HepG2 (cell line): Measurements from ENCODE around the gene KIFC1. TPM values are rescaled to one million over a fixed set of nuclear protein-coding genes. Genes with fewer than 3 reads are reported as not detected.

Source experiments
- ATAC-seq: fragments of 200-7000 bp; cut with Tn5 transposase; 3 replicates; pipeline ENCODE4 v1.9.1; 2020; ENCODE audit warnings: mild to moderate bottlenecking, moderate library complexity
- BruUV-seq: library from RNA; stranded (reverse); fragments of 400-500 nt; replicated peaks from 2 replicates; lab custom pipeline; 2021; lab: Mats Ljungman, UMichigan
- CTCF ChIA-PET: fragments of 300-600 bp; formaldehyde crosslinking; extraction: SDS; loops from one replicate; lab custom pipeline; 2021; ENCODE audit warnings: low total read pairs, inconsistent platforms, low intra/inter-chr PET ratio; lab: Yijun Ruan, JAX
- POLR2A ChIA-PET: fragments of 350-600 bp; sonication (Branson Sonifier 250); formaldehyde crosslinking; loops from one replicate; lab custom pipeline; 2020; ENCODE audit warnings: antibody characterized with exemption, inconsistent platforms; lab: Yijun Ruan, JAX
- DNase-seq: peaks from one replicate; pipeline ENCODE4 v3.0.0-alpha.2; 2015; ENCODE audit warnings: low spot score
- FAIRE-seq: peaks from 3 replicates; lab custom pipeline; 2011; peaks lifted over from hg19 to GRCh38; lab: Jason Lieb, UNC
- H2AFZ ChIP-seq: one replicate; pipeline ENCODE4 v1.6.1; 2011; ENCODE audit warnings: low read length, inconsistent platforms
- H3K27ac ChIP-seq: fragments of 300-600 bp; 3 replicates; pipeline ENCODE4 v1.8.0; 2011; ENCODE audit warnings: mixed run types, mild to moderate bottlenecking, mixed read lengths, low read length, inconsistent platforms; ENCODE audit not compliant: insufficient read depth; ENCODE audit errors: extremely low read length
- H3K27me3 ChIP-seq, 2 experiments: fragments of 200-600 bp in 1 of 2; 2 replicates in 1 of 2; 3 replicates in 1 of 2; pipeline versions ENCODE4 v1.6.0 to v1.8.0; 2011; ENCODE audit warnings: low read length in 2 of 2, mild to moderate bottlenecking in 2 of 2, moderate library complexity in 2 of 2, inconsistent platforms in 1 of 2; ENCODE audit not compliant: insufficient read depth in 2 of 2, control insufficient read depth in 1 of 2
- H3K36me3 ChIP-seq, 2 experiments: fragments of 200-600 bp in 1 of 2; replicated peaks in 1 of 2; 2 replicates in 1 of 2; 3 replicates in 1 of 2; pipeline versions ENCODE4 v1.5.1 to v1.8.0; 2011; ENCODE audit warnings: low read length in 2 of 2, inconsistent platforms in 1 of 2; ENCODE audit not compliant: insufficient read depth in 2 of 2, control insufficient read depth in 1 of 2
- H3K4me1 ChIP-seq: 2 replicates; pipeline ENCODE4 v1.5.1; 2012; ENCODE audit warnings: low read length, inconsistent platforms; ENCODE audit not compliant: insufficient read depth
- H3K4me2 ChIP-seq: 2 replicates; pipeline ENCODE4 v1.6.0; 2011; ENCODE audit warnings: low read depth, low read length, inconsistent platforms
- H3K4me3 ChIP-seq, 3 experiments: fragments of 200-600 bp in 1 of 3; sonication (generic), shearing (Covaris generic) in 1 of 3; replicated peaks in 1 of 3; 2 replicates each; pipeline ENCODE4 v1.5.1; 2011 to 2016; ENCODE audit warnings: low read length in 3 of 3, inconsistent platforms in 2 of 3, low read depth in 2 of 3, mild to moderate bottlenecking in 2 of 3, control low read depth in 1 of 3, mixed read lengths in 1 of 3; ENCODE audit not compliant: insufficient read depth in 1 of 3
- H3K79me2 ChIP-seq: one replicate; pipeline ENCODE4 v1.6.1; 2011; ENCODE audit warnings: low read length, inconsistent platforms; ENCODE audit not compliant: insufficient read depth
- H3K9ac ChIP-seq: 2 replicates; pipeline ENCODE4 v1.6.0; 2011; ENCODE audit warnings: mild to moderate bottlenecking, low read depth, low read length, inconsistent platforms; ENCODE audit not compliant: insufficient read depth
- H3K9me3 ChIP-seq: 2 replicates; pipeline ENCODE4 v1.5.1; 2012; ENCODE audit warnings: mild to moderate bottlenecking, low read length
- H4K20me1 ChIP-seq: 2 replicates; pipeline ENCODE4 v1.6.0; 2011; ENCODE audit warnings: inconsistent platforms, mild to moderate bottlenecking, low read length, moderate library complexity; ENCODE audit not compliant: insufficient read depth
- AGO2 ChIP-seq: fragments of 200-400 bp; formaldehyde crosslinking; optimal IDR thresholded peaks from 2 replicates; pipeline ENCODE3; 2017; ENCODE audit warnings: mild to moderate bottlenecking, low read depth, low read length, moderate library complexity
- EED ChIP-seq: sonication (generic); formaldehyde crosslinking; IDR thresholded peaks from 2 replicates; pipeline ENCODE4 v1.5.0; 2020; ENCODE audit warnings: mild to moderate bottlenecking, missing genetic modification reagents
- KLF16 ChIP-seq, 2 experiments: sonication (generic) in 1 of 2; formaldehyde crosslinking in 1 of 2; IDR thresholded peaks; 2 replicates each; pipeline versions ENCODE4 v1.6.1 to v1.8.0; 2016 to 2023; ENCODE audit warnings: missing genetic modification reagents in 2 of 2, missing compliant biosample characterization in 1 of 2
- NPAS2 ChIP-seq: sonication (generic); formaldehyde crosslinking; IDR thresholded peaks from 2 replicates; pipeline ENCODE4 v1.8.0; 2022; ENCODE audit warnings: mild to moderate bottlenecking, missing genetic modification reagents, borderline replicate concordance
- SMAD1 ChIP-seq: sonication (generic); formaldehyde crosslinking; IDR thresholded peaks from 2 replicates; pipeline ENCODE4 v1.4.0; 2020; ENCODE audit warnings: missing genetic modification reagents, low read depth, mild to moderate bottlenecking, borderline replicate concordance
- SRSF1 ChIP-seq: fragments of 200-400 bp; formaldehyde crosslinking; optimal IDR thresholded peaks from 2 replicates; pipeline ENCODE3; 2017; ENCODE audit warnings: mild to moderate bottlenecking, low read depth, low read length, moderate library complexity
- ZFP37 ChIP-seq: sonication (generic); formaldehyde crosslinking; IDR thresholded peaks from 2 replicates; pipeline ENCODE4 v1.4.0; 2020; ENCODE audit warnings: missing genetic modification reagents, borderline replicate concordance
- ZIK1 ChIP-seq: sonication (generic); formaldehyde crosslinking; IDR thresholded peaks from 2 replicates; pipeline ENCODE4 v1.5.0; 2020; ENCODE audit warnings: mild to moderate bottlenecking, low read depth, missing genetic modification reagents, borderline replicate concordance
- ZNF138 ChIP-seq: sonication (generic); formaldehyde crosslinking; IDR thresholded peaks from 2 replicates; pipeline ENCODE4 v1.5.0; 2020; ENCODE audit warnings: mild to moderate bottlenecking, low read depth, missing genetic modification reagents
- ZNF34 ChIP-seq: sonication (generic); formaldehyde crosslinking; IDR thresholded peaks from 2 replicates; pipeline ENCODE4 v1.4.0; 2020; ENCODE audit warnings: mild to moderate bottlenecking, missing genetic modification reagents, borderline replicate concordance
- ZNF430 ChIP-seq: sonication (generic); formaldehyde crosslinking; IDR thresholded peaks from 2 replicates; pipeline ENCODE4 v1.9.0; 2021; ENCODE audit warnings: mild to moderate bottlenecking, missing genetic modification reagents
- ZNF737 ChIP-seq: sonication (generic); formaldehyde crosslinking; IDR thresholded peaks from 2 replicates; pipeline ENCODE4 v1.5.0; 2020; ENCODE audit warnings: missing genetic modification reagents, mild to moderate bottlenecking, borderline replicate concordance
- WGBS: methylation state at CpG from one replicate; pipeline ENCODE4 v1.1.6; 2017; ENCODE audit warnings: low lambda C conversion rate; 5-methylcytosine and 5-hydroxymethylcytosine counted together
- in situ Hi-C: cut with HindIII; loops from 2 replicates; pipeline ENCODE4 v1.10.0; 2017; ENCODE audit warnings: low pct_unique_long_range_greater_than_20kb; ENCODE audit not compliant: extremely low pct_ligation_motif_present
- intact Hi-C: fragments of 100-400 bp; cut with micrococcal nuclease; formaldehyde crosslinking; loops from one replicate; pipeline ENCODE4 v1.10.0; 2022; ENCODE audit not compliant: unreplicated experiment
- polyA plus RNA-seq, 8 experiments: library from polyadenylated mRNA; depleted of rRNA in 3 of 8; stranded (reverse) in 7 of 8; unstranded in 1 of 8; fragments of >200 nt; fragmentation: Illumina TruSeq in 4 of 8; extraction: Trizol in 4 of 8; gene quantifications; 2 replicates each; pipeline versions ENCODE4 v1.2.1 to v1.2.3, GENCODE V29; 2011 to 2016; ENCODE audit warnings: low read depth in 4 of 8, missing spikeins in 1 of 8, mixed read lengths in 1 of 8; ENCODE audit not compliant: insufficient read depth in 1 of 8
- total RNA-seq, 5 experiments: library from RNA; depleted of rRNA; stranded (reverse); fragments of >200 nt; fragmentation: Illumina TruSeq; extraction: Trizol; gene quantifications; 2 replicates each; pipeline ENCODE4 v1.2.3, GENCODE V29; 2016; ENCODE audit warnings: low read depth in 1 of 5
- TF ChIP-seq, protein P1 (sequence below): sonication (generic); formaldehyde crosslinking; IDR thresholded peaks from 2 replicates; pipeline ENCODE4 v1.5.0; 2020; ENCODE audit warnings: missing genetic modification reagents
- TF ChIP-seq, protein P2 (sequence below): IDR thresholded peaks from 2 replicates; pipeline ENCODE4 v1.6.1; 2012; ENCODE audit warnings: low read depth, low read length, improper control_type of control experiment
- TF ChIP-seq, protein P3 (sequence below): sonication (generic); formaldehyde crosslinking; IDR thresholded peaks from 2 replicates; pipeline ENCODE4 v1.5.0; 2020; ENCODE audit warnings: missing genetic modification reagents

The KIFC1 gene
- total and polyA plus RNA-seq, 2 of the 13 experiments (the other 11 are each of a cell fraction or from before 2014, with no cell fraction given): 25.0 to 45.5 TPM

DNA sequence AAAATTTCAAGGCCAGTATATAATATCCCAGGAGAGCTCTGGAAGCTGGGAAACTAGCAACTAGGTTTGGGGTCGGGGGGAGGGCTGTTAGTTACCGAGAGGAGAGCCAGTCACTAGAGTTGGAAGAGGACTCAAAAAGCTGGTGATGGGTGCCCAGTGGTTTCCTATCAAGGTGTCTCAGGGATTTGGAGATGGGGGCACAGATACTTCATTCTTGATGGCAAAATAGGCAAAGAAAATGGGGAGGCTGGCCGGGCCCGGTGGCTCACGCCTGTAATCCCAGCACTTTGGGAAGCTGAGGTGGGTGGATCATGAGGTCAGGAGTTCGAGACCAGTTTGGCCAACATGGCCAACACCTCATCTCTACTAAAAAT is 20.0 kb downstream of the KIFC1 start (continued):
- TF ChIP-seq, protein P1, sequence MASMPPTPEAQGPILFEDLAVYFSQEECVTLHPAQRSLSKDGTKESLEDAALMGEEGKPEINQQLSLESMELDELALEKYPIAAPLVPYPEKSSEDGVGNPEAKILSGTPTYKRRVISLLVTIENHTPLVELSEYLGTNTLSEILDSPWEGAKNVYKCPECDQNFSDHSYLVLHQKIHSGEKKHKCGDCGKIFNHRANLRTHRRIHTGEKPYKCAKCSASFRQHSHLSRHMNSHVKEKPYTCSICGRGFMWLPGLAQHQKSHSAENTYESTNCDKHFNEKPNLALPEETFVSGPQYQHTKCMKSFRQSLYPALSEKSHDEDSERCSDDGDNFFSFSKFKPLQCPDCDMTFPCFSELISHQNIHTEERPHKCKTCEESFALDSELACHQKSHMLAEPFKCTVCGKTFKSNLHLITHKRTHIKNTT (CRISPR knock-in tag): no peak
- TF ChIP-seq ZNF737 (CRISPR knock-in tag): no peak
- TF ChIP-seq KLF16 (CRISPR knock-in tag; IDR thresholded peaks at IDR 0.05): no peak
- TF ChIP-seq, protein P2, sequence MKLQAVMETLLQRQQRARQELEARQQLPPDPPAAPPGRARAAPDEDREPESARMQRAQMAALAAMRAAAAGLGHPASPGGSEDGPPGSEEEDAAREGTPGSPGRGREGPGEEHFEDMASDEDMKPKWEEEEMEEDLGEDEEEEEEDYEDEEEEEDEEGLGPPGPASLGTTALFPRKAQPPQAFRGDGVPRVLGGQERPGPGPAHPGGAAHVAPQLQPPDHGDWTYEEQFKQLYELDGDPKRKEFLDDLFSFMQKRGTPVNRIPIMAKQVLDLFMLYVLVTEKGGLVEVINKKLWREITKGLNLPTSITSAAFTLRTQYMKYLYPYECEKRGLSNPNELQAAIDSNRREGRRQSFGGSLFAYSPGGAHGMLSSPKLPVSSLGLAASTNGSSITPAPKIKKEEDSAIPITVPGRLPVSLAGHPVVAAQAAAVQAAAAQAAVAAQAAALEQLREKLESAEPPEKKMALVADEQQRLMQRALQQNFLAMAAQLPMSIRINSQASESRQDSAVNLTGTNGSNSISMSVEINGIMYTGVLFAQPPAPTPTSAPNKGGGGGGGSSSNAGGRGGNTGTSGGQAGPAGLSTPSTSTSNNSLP: no peak

DNA sequence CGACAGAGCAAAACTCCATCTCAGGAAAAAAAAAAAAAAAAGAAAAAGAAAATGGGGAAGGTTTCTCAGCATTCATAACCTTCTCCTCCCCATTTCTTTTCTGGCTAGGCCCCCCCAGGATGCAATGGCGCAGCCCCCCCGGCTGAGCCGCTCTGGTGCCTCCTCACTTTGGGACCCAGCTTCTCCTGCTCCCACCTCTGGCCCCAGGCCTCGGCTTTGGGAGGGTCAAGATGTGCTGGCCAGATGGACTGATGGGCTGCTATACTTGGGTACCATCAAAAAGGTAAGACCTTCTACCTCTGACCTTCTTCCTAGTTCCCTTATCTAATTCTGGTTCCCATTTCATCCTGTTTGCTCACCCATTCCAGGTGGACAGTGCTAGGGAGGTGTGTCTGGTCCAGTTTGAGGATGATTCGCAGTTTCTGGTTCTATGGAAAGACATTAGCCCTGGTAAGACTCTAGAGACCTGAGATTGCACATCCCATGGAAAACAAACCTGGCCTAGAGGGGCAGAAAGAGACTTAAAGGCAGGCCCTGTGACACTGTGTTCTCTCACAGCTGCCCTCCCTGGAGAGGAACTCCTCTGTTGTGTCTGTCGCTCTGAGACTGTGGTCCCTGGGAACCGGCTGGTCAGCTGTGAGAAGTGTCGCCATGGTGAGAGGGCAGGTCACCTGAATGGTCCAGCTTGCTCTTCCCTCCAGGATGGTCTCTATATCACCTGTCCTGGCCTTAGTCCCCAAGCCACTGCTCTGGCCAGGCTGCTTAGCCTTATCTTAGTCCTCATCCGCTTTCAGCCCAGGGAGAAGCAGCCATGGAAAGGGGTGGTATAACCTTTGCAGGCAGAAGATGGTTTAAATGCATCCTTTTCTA is 20.8 kb downstream of the KIFC1 start:
- no peaks in the 10 kb centered on the region; a peak in 1 of 5 replicates for H3K27me3 ChIP-seq
- in situ Hi-C loops (loop anchor here (10.0 to 25.0 kb wide), 2 partner anchors 125 to 208 kb away; partner anchors contain the start of genes B3GALT4, HSD17B8, PFDN6 and RGL2), intact Hi-C loops (no loop called here)
- H3K27ac ChIP-seq: no peak overlapping the region
- 93% methylated on average over 10 of the region's 10 CpGs for WGBS
- FAIRE-seq: no peak
- ChIA-PET POLR2A (interaction anchor here (0.5 kb wide), 1 partner anchor 95 kb away, joined by 3 read pairs; the partner anchor contains the start of gene ZBTB22), CTCF (no interaction called here)
- no peaks in the 10 kb centered on the region for H3K9me3 ChIP-seq
- no TSS peak for BruUV-seq
- H2AFZ ChIP-seq: no peak overlapping the region
- no peak overlapping the region for H3K9ac ChIP-seq
- ATAC-seq: no peak
- H3K4me1 ChIP-seq: peaks cover 47% of the 10 kb centered on the region
- H3K4me2 ChIP-seq: peak overlapping the region; percentile 10; the same call in 1 of the 2 replicates
- no peaks in the 10 kb centered on the region for H4K20me1 ChIP-seq
- peaks cover 23% of the 10 kb centered on the region for H3K79me2 ChIP-seq
- no peak for DNase-seq
- no peak overlapping the region for H3K4me3 ChIP-seq
- H3K36me3 ChIP-seq: peaks cover 17 to 37% of the 10 kb centered on the region in 2 experiments
- 0 out of 2 replicates have a peak, but pooled peaks have one; percentile 32 for TF ChIP-seq ZNF138
- TF ChIP-seq, protein P3, sequence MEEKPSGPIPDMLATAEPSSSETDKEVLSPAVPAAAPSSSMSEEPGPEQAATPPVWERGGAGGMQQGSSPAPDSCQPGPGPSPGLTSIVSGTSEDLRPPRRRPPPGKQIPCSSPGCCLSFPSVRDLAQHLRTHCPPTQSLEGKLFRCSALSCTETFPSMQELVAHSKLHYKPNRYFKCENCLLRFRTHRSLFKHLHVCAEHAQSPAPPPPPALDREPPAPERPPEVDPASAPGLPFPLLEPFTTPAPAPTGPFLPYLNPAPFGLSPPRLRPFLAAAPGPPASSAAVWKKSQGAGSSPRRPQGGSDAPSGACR: no peak
- TF ChIP-seq ZNF430 (CRISPR knock-in tag): no peak
- TF ChIP-seq ZNF34: no peak
- no peak for TF ChIP-seq SRSF1
- 0 out of 2 replicates have a peak, but pooled peaks have one; percentile 42 for TF ChIP-seq EED
- TF ChIP-seq ZFP37 (CRISPR knock-in tag): no peak
- no peak for TF ChIP-seq NPAS2
- TF ChIP-seq AGO2: peak; percentile 25
- no peak for TF ChIP-seq ZIK1 (CRISPR knock-in tag)
- no peak for TF ChIP-seq SMAD1 (CRISPR knock-in tag)
